ENCODE data around the gene EBF3.

The EBF3 gene

GRCh38 chr10:129963641-129964501 is at the start of gene EBF3:
EBF3 (minus strand) TSS chr10:129964274; CDS start chr10:129963768, 506 bp downstream.
- peak in 1 of 2 donors; percentile 45 for DNase-seq (ENCODE audit: low read depth in 1 of 2, low spot score in 1 of 2)

- DNase-seq (ENCODE audit: low read depth in 1 of 2, low spot score in 1 of 2) = no peak
Observed at GRCh38 chr10:130013335-130014262, 49.5 kb upstream of the EBF3 start.

GRCh38 chr10:130012129-130012528 is 48.1 kb upstream of the EBF3 start:
- DNase-seq (ENCODE audit: low read depth in 1 of 2, low spot score in 1 of 2) = no peak

- DNase-seq (ENCODE audit: low read depth in 1 of 2, low spot score in 1 of 2) = no peak
Observed at GRCh38 chr10:130010653-130011052, 46.6 kb upstream of the EBF3 start.

GRCh38 chr10:130009228-130009627 is 45.2 kb upstream of the EBF3 start:
- DNase-seq (ENCODE audit: low read depth in 1 of 2, low spot score in 1 of 2) = no peak

- no peak for DNase-seq (ENCODE audit: low read depth in 1 of 2, low spot score in 1 of 2)
Observed at GRCh38 chr10:130003787-130004613, 39.9 kb upstream of the EBF3 start.

GRCh38 chr10:130003166-130003565 is 39.1 kb upstream of the EBF3 start:
- no peak for DNase-seq (ENCODE audit: low read depth in 1 of 2, low spot score in 1 of 2)

GRCh38 chr10:130002606-130003005 is 38.5 kb upstream of the EBF3 start:
- no peak for DNase-seq (ENCODE audit: low read depth in 1 of 2, low spot score in 1 of 2)

- DNase-seq (ENCODE audit: low read depth in 1 of 2, low spot score in 1 of 2) = no peak
Observed at GRCh38 chr10:130000918-130001317, 36.8 kb upstream of the EBF3 start.

GRCh38 chr10:129999140-129999539 is 35.1 kb upstream of the EBF3 start:
- DNase-seq (ENCODE audit: low read depth in 1 of 2, low spot score in 1 of 2) = no peak

GRCh38 chr10:129993621-129994020 is 29.5 kb upstream of the EBF3 start:
- DNase-seq (ENCODE audit: low read depth in 1 of 2, low spot score in 1 of 2) = no peak

GRCh38 chr10:129992356-129992755 is 28.3 kb upstream of the EBF3 start:
- no peak for DNase-seq (ENCODE audit: low read depth in 1 of 2, low spot score in 1 of 2)

- DNase-seq (ENCODE audit: low read depth in 1 of 2, low spot score in 1 of 2) = no peak
Observed at GRCh38 chr10:129982825-129983224, 18.8 kb upstream of the EBF3 start.

GRCh38 chr10:129978980-129979379 is 14.9 kb upstream of the EBF3 start:
- DNase-seq (ENCODE audit: low read depth in 1 of 2, low spot score in 1 of 2) = no peak

- no peak for DNase-seq (ENCODE audit: low read depth in 1 of 2, low spot score in 1 of 2)
Observed at GRCh38 chr10:129978322-129978721, 14.2 kb upstream of the EBF3 start.

GRCh38 chr10:129977794-129978193 is 13.7 kb upstream of the EBF3 start:
- no peak for DNase-seq (ENCODE audit: low read depth in 1 of 2, low spot score in 1 of 2)

GRCh38 chr10:129973674-129974059 is 9.6 kb upstream of the EBF3 start:
- DNase-seq (ENCODE audit: low read depth in 1 of 2, low spot score in 1 of 2) = no peak

GRCh38 chr10:129972966-129973673 is 9.0 kb upstream of the EBF3 start:
- DNase-seq (ENCODE audit: low read depth in 1 of 2, low spot score in 1 of 2) = no peak

GRCh38 chr10:129972145-129972965 is 8.3 kb upstream of the EBF3 start:
- DNase-seq (ENCODE audit: low read depth in 1 of 2, low spot score in 1 of 2) = no peak
